ENCODE results near the gene SUN1. TPM values are rescaled to one million over a fixed set of nuclear protein-coding genes. Genes with fewer than 3 reads are reported as not detected.

The SUN1 gene
- total and polyA plus RNA-seq, 9 of the 15 experiments (the other 6 are each of a cell fraction or from before 2014, with no cell fraction given) = 36.8 to 132 (median 62.3) TPM

DNA sequence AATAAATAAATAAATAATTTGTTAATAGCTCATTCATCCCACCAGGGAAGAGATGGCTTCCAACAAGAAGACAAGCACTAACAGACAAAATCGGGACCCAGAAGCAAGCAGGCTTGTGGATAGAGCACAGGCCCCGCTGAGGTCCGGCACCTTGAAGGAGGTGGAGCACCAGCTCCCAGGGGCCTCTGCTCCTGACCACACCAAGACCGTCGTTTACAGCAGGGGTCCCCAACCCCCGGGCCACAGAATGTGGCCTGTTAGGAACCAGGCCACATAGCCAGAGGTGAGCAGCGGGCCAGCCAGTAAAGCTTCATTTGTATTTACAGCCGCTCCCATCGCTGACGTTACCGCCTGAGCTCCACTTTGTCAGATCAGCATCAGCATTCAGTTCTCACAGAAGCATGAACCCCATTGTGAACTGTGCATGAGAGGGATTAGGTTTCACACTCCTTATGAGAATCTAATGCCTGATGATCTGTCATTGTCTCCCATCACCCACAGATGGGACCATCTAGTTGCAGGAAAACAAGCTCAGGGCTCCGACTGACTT is 33.3 kb upstream of the SUN1 start (continued):
- TF ChIP-seq, protein P1, sequence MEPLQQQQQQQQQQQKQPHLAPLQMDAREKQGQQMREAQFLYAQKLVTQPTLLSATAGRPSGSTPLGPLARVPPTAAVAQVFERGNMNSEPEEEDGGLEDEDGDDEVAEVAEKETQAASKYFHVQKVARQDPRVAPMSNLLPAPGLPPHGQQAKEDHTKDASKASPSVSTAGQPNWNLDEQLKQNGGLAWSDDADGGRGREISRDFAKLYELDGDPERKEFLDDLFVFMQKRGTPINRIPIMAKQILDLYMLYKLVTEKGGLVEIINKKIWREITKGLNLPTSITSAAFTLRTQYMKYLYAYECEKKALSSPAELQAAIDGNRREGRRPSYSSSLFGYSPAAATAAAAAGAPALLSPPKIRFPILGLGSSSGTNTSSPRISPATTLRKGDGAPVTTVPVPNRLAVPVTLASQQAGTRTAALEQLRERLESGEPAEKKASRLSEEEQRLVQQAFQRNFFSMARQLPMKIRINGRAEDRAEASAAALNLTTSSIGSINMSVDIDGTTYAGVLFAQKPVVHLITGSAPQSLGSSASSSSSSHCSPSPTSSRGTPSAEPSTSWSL (CRISPR knock-in tag; IDR thresholded peaks at IDR 0.05; ENCODE audit: borderline replicate concordance) = no peak
- no peak for TF ChIP-seq KAT8 (IDR thresholded peaks at IDR 0.05; ENCODE audit: low read depth)
- TF ChIP-seq MLLT1 (IDR thresholded peaks at IDR 0.05) = no peak
- TF ChIP-seq E2F6 (IDR thresholded peaks at IDR 0.05; ENCODE audit: borderline replicate concordance in 1 of 2, extremely low read depth in 1 of 2, insufficient read depth in 1 of 2, insufficient read length in 1 of 2, low read depth in 1 of 2, low read length in 1 of 2, poor library complexity in 1 of 2, severe bottlenecking in 1 of 2) = no peak
- TF ChIP-seq ZNF75A (CRISPR knock-in tag; IDR thresholded peaks at IDR 0.05) = no peak
- no peak for TF ChIP-seq XRCC4 (IDR thresholded peaks at IDR 0.05; ENCODE audit: extremely low read depth, insufficient read depth, insufficient read length)
- TF ChIP-seq IRF1 (CRISPR knock-in tag; IDR thresholded peaks at IDR 0.05; ENCODE audit: borderline replicate concordance) = no peak
- TF ChIP-seq MTA3 (IDR thresholded peaks at IDR 0.05; ENCODE audit: borderline replicate concordance) = no peak
- no peak for TF ChIP-seq HNRNPH1 (optimal IDR thresholded peaks at IDR 0.05; ENCODE audit: low read depth, low read length)
- no peak for TF ChIP-seq MED1 (CRISPR knock-in tag; IDR thresholded peaks at IDR 0.05; ENCODE audit: borderline replicate concordance)
- TF ChIP-seq, protein P2, sequence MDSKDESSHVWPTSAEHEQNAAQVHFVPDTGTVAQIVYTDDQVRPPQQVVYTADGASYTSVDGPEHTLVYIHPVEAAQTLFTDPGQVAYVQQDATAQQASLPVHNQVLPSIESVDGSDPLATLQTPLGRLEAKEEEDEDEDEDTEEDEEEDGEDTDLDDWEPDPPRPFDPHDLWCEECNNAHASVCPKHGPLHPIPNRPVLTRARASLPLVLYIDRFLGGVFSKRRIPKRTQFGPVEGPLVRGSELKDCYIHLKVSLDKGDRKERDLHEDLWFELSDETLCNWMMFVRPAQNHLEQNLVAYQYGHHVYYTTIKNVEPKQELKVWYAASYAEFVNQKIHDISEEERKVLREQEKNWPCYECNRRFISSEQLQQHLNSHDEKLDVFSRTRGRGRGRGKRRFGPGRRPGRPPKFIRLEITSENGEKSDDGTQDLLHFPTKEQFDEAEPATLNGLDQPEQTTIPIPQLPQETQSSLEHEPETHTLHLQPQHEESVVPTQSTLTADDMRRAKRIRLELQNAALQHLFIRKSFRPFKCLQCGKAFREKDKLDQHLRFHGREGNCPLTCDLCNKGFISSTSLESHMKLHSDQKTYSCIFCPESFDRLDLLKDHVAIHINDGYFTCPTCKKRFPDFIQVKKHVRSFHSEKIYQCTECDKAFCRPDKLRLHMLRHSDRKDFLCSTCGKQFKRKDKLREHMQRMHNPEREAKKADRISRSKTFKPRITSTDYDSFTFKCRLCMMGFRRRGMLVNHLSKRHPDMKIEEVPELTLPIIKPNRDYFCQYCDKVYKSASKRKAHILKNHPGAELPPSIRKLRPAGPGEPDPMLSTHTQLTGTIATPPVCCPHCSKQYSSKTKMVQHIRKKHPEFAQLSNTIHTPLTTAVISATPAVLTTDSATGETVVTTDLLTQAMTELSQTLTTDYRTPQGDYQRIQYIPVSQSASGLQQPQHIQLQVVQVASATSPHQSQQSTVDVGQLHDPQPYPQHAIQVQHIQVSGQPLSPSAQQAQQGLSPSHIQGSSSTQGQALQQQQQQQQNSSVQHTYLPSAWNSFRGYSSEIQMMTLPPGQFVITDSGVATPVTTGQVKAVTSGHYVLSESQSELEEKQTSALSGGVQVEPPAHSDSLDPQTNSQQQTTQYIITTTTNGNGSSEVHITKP (IDR thresholded peaks at IDR 0.05; ENCODE audit: partially characterized antibody) = no peak
